Measurements from ENCODE around the gene GMIP. TPM values are rescaled to one million over a fixed set of nuclear protein-coding genes. Genes with fewer than 3 reads are reported as not detected.

The GMIP gene
- total and polyA plus RNA-seq, 10 donors, result 26.7 to 141 (median 94.0) TPM

DNA sequence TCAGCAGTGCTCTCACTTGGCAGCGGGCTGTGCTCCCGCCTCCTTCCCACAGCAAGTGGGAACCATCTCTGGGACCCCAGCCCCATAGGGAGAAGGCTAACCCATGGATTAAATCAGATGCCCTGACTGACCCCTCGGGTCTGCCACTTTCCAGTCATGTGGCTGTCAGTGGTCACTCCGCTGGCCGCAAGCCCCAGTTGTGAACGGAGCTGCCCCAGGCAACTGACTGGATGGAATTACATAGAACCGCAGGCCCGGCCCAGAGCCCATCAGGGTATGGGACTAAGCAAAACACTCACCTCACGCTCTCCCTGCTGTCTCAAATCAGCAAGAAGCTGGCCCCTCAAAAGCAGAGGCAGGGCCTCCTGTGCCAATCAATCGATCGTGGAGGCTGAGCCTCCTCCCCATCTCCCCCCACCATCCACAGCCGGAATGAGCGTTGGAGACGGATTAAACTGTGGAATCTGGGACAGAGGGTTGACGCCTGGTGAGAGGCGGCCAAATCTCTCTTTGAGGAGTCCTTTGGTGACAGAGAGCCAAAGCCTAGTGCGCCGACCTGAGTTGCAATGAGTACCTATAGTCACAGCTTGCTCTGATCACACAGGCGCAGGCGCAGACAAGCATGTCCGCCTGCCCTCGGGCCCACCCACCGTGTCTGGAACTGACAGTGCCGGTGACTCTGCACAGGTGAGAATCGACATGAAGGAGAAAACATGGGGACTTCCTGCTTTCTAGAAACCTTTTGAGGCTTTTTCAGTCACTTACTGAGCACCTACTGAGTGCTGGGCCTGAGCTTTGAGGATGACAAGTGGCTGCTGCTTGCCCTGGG is 63.7 kb downstream of the GMIP start:
- Histone ChIP-seq H3K36me3 (no peaks in the 10 kb centered on the region), H3K4me1 (no peaks in the 10 kb centered on the region), H3K9me3 (no peaks in the 10 kb centered on the region), H3K27me3 (replicated peaks in 1 of 7) (no peaks in the 10 kb centered on the region), H3K27ac (no peak overlapping the region), H3K4me3 (no peak overlapping the region)
- intact Hi-C loops (cut with DNase I; ENCODE audit: low total_unique reads), result no loop called here
- 86 to 92% (median 92%) methylated on average over 22 to 25 of the region's 25 CpGs for WGBS, 5 donors
- DNase-seq, result no peak
- TF ChIP-seq CTCF (IDR thresholded peaks at IDR 0.05 in 8 of 11, conservative IDR thresholded peaks at IDR 0.05 in 3 of 11) (no peak), POLR2AphosphoS5 (IDR thresholded peaks at IDR 0.05) (no peak), POLR2A (IDR thresholded peaks at IDR 0.05) (no peak)

Other genes starting within 250 kb of the GMIP start
- gene GATAD2A, start 238.0 kb downstream of the GMIP start, total RNA-seq, result 100 to 1,000 TPM in 3 of 7 donors, 10 to 100 TPM in 4; 54.0 to 122 (median 94.2) TPM
- 10 to 100 TPM; 11.6 to 25.5 (median 12.6) TPM for gene GATAD2A, start 238.0 kb downstream of the GMIP start, polyA plus RNA-seq
- gene TSSK6, start 128.1 kb downstream of the GMIP start, total RNA-seq, result 1 to 10 TPM; 2.3 to 5.6 (median 3.7) TPM
- 1 to 10 TPM; 1.7 to 3.3 (median 2.4) TPM for gene TSSK6, start 128.1 kb downstream of the GMIP start, polyA plus RNA-seq
- gene NDUFA13, start 127.4 kb downstream of the GMIP start, total RNA-seq, result 100 to 1,000 TPM in 4 of 7 donors, 10 to 100 TPM in 3; 24.0 to 216 (median 182) TPM
- 100 to 1,000 TPM; 203 to 224 (median 204) TPM for gene NDUFA13, start 127.4 kb downstream of the GMIP start, polyA plus RNA-seq
- 1 to 10 TPM; 1.3 to 4.8 (median 3.2) TPM for gene YJEFN3, start 114.7 kb downstream of the GMIP start, total RNA-seq
- gene YJEFN3, start 114.7 kb downstream of the GMIP start, polyA plus RNA-seq, result 10 to 100 TPM; 10.4 to 22.7 (median 13.0) TPM
- 1 to 10 TPM in 1 of 7 donors, under 1 TPM in 5, not detected in 1; 0.36 to 1.3 (median 0.61) TPM for gene CILP2, start 105.4 kb downstream of the GMIP start, total RNA-seq
- under 1 TPM; 0.15 to 0.38 (median 0.35) TPM for gene CILP2, start 105.4 kb downstream of the GMIP start, polyA plus RNA-seq
- 10 to 100 TPM in 2 of 7 donors, 1 to 10 TPM in 5; 5.3 to 12.5 (median 9.3) TPM for gene PBX4, start 25.0 kb downstream of the GMIP start, total RNA-seq
- gene PBX4, start 25.0 kb downstream of the GMIP start, polyA plus RNA-seq, result 10 to 100 TPM in 2 of 3 donors, 1 to 10 TPM in 1; 4.4 to 17.8 (median 15.0) TPM
- 10 to 100 TPM; 23.7 to 62.8 (median 41.1) TPM for gene LPAR2, start 15.4 kb downstream of the GMIP start, total RNA-seq
- gene LPAR2, start 15.4 kb downstream of the GMIP start, polyA plus RNA-seq, result 10 to 100 TPM; 12.4 to 44.1 (median 41.9) TPM
- gene ATP13A1, start 20.0 kb upstream of the GMIP start, total RNA-seq, result 100 to 1,000 TPM in 5 of 7 donors, 10 to 100 TPM in 2; 88.4 to 301 (median 113) TPM
- gene ATP13A1, start 20.0 kb upstream of the GMIP start, polyA plus RNA-seq, result 10 to 100 TPM; 39.7 to 95.3 (median 91.6) TPM
- 10 to 100 TPM; 29.6 to 58.3 (median 41.1) TPM for gene ZNF101, start 25.2 kb upstream of the GMIP start, total RNA-seq
- 10 to 100 TPM; 29.8 to 51.9 (median 46.3) TPM for gene ZNF101, start 25.2 kb upstream of the GMIP start, polyA plus RNA-seq
- gene ZNF14, start 89.5 kb upstream of the GMIP start, total RNA-seq, result 10 to 100 TPM in 5 of 7 donors, 1 to 10 TPM in 2; 8.0 to 17.1 (median 11.5) TPM
- 1 to 10 TPM; 5.2 to 7.6 (median 6.2) TPM for gene ZNF14, start 89.5 kb upstream of the GMIP start, polyA plus RNA-seq
- 100 to 1,000 TPM in 2 of 7 donors, 10 to 100 TPM in 5; 38.8 to 114 (median 42.1) TPM for gene ZNF506, start 178.1 kb upstream of the GMIP start, total RNA-seq
- gene ZNF506, start 178.1 kb upstream of the GMIP start, polyA plus RNA-seq, result 10 to 100 TPM in 1 of 3 donors, 1 to 10 TPM in 2; 6.3 to 10.4 (median 9.0) TPM
- 10 to 100 TPM in 6 of 7 donors, 1 to 10 TPM in 1; 9.8 to 34.8 (median 17.1) TPM for gene ZNF253, start 222.2 kb upstream of the GMIP start, total RNA-seq
- gene ZNF253, start 222.2 kb upstream of the GMIP start, polyA plus RNA-seq, result 1 to 10 TPM; 4.0 to 6.8 (median 5.9) TPM